Heart left ventricle (tissue), 16 donors: ENCODE data around the gene SUSD2. TPM values are rescaled to one million over a fixed set of nuclear protein-coding genes. Genes with fewer than 3 reads are reported as not detected.

ENCODE experiments used
- ATAC-seq, 4 donors: fragments of 200-7000 bp; cut with Tn5 transposase; one replicate each; pipeline ENCODE4 v1.9.1; 2020 to 2022; ENCODE audit warnings: moderate library complexity in 4 of 4, mild to moderate bottlenecking in 3 of 4, moderate number of reproducible peaks in 1 of 4
- DNase-seq, 5 donors: peaks; one replicate each; pipeline ENCODE4 v3.0.0-alpha.2; 2020
- H3K27ac ChIP-seq, 12 donors: fragments of 200-600 bp; sonication (generic) in 4 of 12; one replicate each; pipeline versions ENCODE4 v1.5.0 to v1.8.0; 2016 to 2022; ENCODE audit warnings: mild to moderate bottlenecking in 2 of 12
- H3K27me3 ChIP-seq, 9 donors: fragments of 200-600 bp; sonication (generic) in 2 of 9; one replicate each; pipeline versions ENCODE4 v1.5.1 to v1.8.0; 2016 to 2022; ENCODE audit warnings: mild to moderate bottlenecking in 3 of 9
- H3K36me3 ChIP-seq, 9 donors: fragments of 200-600 bp; sonication (generic) in 2 of 9; one replicate each; pipeline versions ENCODE4 v1.5.0 to v1.8.0; 2018 to 2022; ENCODE audit warnings: mild to moderate bottlenecking in 2 of 9
- H3K4me1 ChIP-seq, 12 donors: fragments of 200-600 bp; sonication (generic) in 4 of 12; one replicate each; pipeline versions ENCODE4 v1.5.0 to v1.8.0; 2016 to 2022; ENCODE audit warnings: mild to moderate bottlenecking in 3 of 12
- H3K4me3 ChIP-seq, 12 donors: fragments of 200-600 bp; sonication (generic) in 4 of 12; one replicate each; pipeline versions ENCODE4 v1.5.0 to v1.8.0; 2017 to 2022; ENCODE audit warnings: mild to moderate bottlenecking in 9 of 12, moderate library complexity in 4 of 12
- H3K9me3 ChIP-seq, 12 donors: fragments of 200-600 bp; sonication (generic) in 4 of 12; one replicate each; pipeline versions ENCODE4 v1.5.0 to v1.8.0; 2016 to 2022; ENCODE audit warnings: mild to moderate bottlenecking in 1 of 12
- CTCF ChIP-seq, 12 donors: fragments of 200-600 bp; sonication (generic) in 4 of 12; IDR thresholded peaks; one replicate each; pipeline versions ENCODE4 v1.5.0 to v1.8.0; 2018 to 2022; ENCODE audit warnings: antibody characterized with exemption in 12 of 12, mild to moderate bottlenecking in 5 of 12
- POLR2A ChIP-seq, 2 donors: fragments of 450-650 bp; IDR thresholded peaks; one replicate each; pipeline ENCODE4 v1.6.1; 2017; ENCODE audit warnings: antibody characterized with exemption in 2 of 2, mild to moderate bottlenecking in 2 of 2, moderate library complexity in 2 of 2
- WGBS, 4 donors: extraction: QIAGEN DNeasy Blood & Tissue Kit in 2 of 4; methylation state at CpG; one replicate each; pipeline versions ENCODE4 v1.1.5 to v1.1.7; 2013 to 2018; 5-methylcytosine and 5-hydroxymethylcytosine counted together
- intact Hi-C, 10 donors: fragments of 100-400 bp; cut with DNase I; formaldehyde crosslinking; loops; one replicate each; pipeline versions ENCODE4 v1.11.1 to v1.14.2; 2022
- polyA plus RNA-seq, 2 donors: library from polyadenylated mRNA; stranded (reverse); fragments of 200-250 nt; gene quantifications; one replicate each; pipeline ENCODE4 v1.2.3, GENCODE V29; 2013
- total RNA-seq, 9 donors: library from RNA; depleted of rRNA in 2 of 9; stranded (reverse); fragments of >200 nt in 2 of 9; fragmentation: NEBNext Ultra II Directional in 3 of 9; extraction: Animal tissue kit (Norgen Biotek cat#: 25700) in 3 of 9; gene quantifications; one replicate each; pipeline versions ENCODE4 v1.1.0 to v1.2.4, GENCODE V29; 2016 to 2023
- donor health status: ischemic (EF 13 %, LVEDD 7.1; RV severe dilation, severe dysfunction).
- donor health status: healthy with polysubstance abuse.
- donor health status: DM: no; HTN: yes; CAD: no.
- donor health status: DM: no; HTN: no; CAD: no.
- donor health status: ischemic (EF 25% LVEDD 6.9; RV normal size, moderate dysfunction).
- donor health status: ischemic (EF 25% LVEDD 5.7; RV mildly dilated, moderate dysfunction).
- donor health status: healthy.
- donor health status: DM: yes; HTN: yes; CAD: no.
- donor health status: ischemic (EF 35%, LVEDD 5.7; RV mildly dilated, moderate dysfunction).
- donor health status: nonischemic (EF 11% LVEDD 7.7; RV severe dilation, severe dysfunction).
- donor health status: DM: yes; HTN: yes; CAD: no.
- donor health status: PGD.
- donor health status: ischemic (EF 29% LVEDD 5.4; RV normal size, mild dysfunction).
- donor health status: nonischemic (EF 23%, LVEDD 6.1; RV moderate dilation, normal function).

Gene SUSD2
- total and polyA plus RNA-seq, 11 donors = 1.5 to 12.6 (median 2.7) TPM

DNA sequence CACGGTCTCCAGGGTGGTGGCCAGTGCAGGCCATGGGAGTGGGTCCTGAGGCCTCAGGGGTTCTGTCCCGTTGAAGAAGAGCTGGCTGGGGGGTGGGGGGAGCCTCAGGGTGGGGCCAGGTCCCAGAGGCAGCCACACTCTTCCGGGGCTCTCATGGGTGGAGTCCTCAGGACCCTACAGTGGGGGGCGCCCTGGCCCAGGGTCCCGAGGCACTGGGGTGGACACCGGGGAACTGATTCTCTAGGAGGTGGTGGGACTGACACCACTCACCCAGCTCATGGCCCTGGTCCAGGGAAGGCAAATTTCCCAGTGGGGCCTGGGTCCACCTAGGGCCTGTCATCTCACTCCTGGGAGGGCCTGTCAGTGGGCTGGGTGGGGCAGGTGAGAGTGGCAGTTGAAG lies 50.8 kb downstream of the SUSD2 start:
- ATAC-seq = no peak
- 91 to 94% (median 91%) methylated on average over 5 to 6 of the region's 6 CpGs; no CpG with 5 or more reads in 1 of the 4 donors for WGBS, 4 donors

GRCh38 chr22:24232725-24233124 lies 51.4 kb downstream of the SUSD2 start:
- Histone ChIP-seq H3K9me3 (no peaks in the 10 kb centered on the region), H3K27ac (no peak overlapping the region), H3K36me3 (peaks cover 0 to 27% (median 2%) of the 10 kb centered on the region in 9 donors), H3K27me3 (no peaks in the 10 kb centered on the region), H3K4me3 (no peak overlapping the region), H3K4me1 (peaks cover 0 to 10% (median 0%) of the 10 kb centered on the region in 12 donors)
- ATAC-seq = no peak
- TF ChIP-seq CTCF (IDR thresholded peaks at IDR 0.05) = no peak
- TF ChIP-seq POLR2A (IDR thresholded peaks at IDR 0.05) = no peak
- intact Hi-C loops = no loop called here
- WGBS, 4 donors = 94 to 97% (median 94%) methylated on average over 15 of the region's 15 CpGs
- DNase-seq = peak in 1 of 5 donors; percentile 43

More for the DNA sequence above, 50.8 kb downstream of the SUSD2 start:
- Histone ChIP-seq H3K4me1 (peaks cover 0 to 10% (median 0%) of the 10 kb centered on the region in 12 donors), H3K9me3 (peaks cover 0 to 3% (median 0%) of the 10 kb centered on the region in 12 donors), H3K4me3 (no peak overlapping the region), H3K27me3 (no peaks in the 10 kb centered on the region), H3K36me3 (peaks cover 0 to 32% (median 2%) of the 10 kb centered on the region in 9 donors), H3K27ac (no peak overlapping the region)
- no peak for DNase-seq
- TF ChIP-seq CTCF (IDR thresholded peaks at IDR 0.05) = no peak
- no peak for TF ChIP-seq POLR2A (IDR thresholded peaks at IDR 0.05)
- intact Hi-C loops = no loop called here

DNA sequence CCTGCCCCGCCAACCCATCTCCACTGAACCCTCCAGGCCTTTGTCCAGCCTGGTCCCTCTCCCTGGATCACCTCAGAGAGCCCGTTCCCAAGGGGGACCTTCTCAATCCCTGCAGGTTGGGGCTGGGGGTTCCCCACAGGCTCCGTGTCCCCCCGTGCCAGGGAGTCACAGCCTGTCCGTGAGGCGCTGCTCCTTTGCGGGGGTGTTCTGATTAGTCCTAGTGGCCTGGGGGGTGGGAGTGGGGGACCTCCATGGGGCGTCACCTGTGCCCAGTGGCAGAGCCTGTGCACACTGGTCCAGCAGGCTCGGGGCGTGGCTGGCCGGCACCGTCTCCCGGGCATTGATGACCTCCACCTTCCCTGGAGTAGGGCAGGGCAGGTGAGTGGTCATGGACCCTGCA lies 51.9 kb downstream of the SUSD2 start:
- no peak for TF ChIP-seq POLR2A (IDR thresholded peaks at IDR 0.05)
- TF ChIP-seq CTCF (IDR thresholded peaks at IDR 0.05) = no peak
- Histone ChIP-seq H3K36me3 (peaks cover 0 to 24% (median 0%) of the 10 kb centered on the region in 9 donors), H3K9me3 (no peaks in the 10 kb centered on the region), H3K27ac (no peak overlapping the region), H3K27me3 (no peaks in the 10 kb centered on the region), H3K4me3 (no peak overlapping the region), H3K4me1 (peaks cover 0 to 10% (median 0%) of the 10 kb centered on the region in 12 donors)
- ATAC-seq (peak in 2 of 4 donors; percentile 13 to 31), DNase-seq (peak in 1 of 5 donors; percentile 46)
- intact Hi-C loops = no loop called here
- 95 to 100% (median 97%) methylated on average over 3 to 13 of the region's 13 CpGs for WGBS, 4 donors

DNA sequence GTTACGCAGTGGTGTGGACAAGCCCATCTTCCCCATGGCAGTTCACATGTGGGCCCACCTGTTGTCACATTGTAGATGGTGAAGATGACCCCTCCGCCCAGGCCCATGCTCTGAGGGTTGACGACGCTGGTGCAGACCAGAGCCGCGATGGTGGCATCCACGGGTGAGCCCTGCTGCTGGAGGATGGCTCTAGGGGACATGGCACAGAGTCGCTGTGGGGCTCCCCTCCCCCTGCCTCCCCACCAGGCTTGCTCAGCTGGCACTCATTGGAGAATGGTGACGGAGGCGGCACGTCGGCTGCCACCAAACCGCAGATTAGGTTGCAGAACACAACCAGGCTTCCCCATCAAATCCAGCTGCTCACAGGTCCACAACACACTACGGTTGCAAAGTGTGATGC lies 52.5 kb downstream of the SUSD2 start:
- intact Hi-C loops = no loop called here
- Histone ChIP-seq H3K36me3 (peaks cover 0 to 18% (median 0%) of the 10 kb centered on the region in 9 donors), H3K27ac (no peak overlapping the region), H3K4me1 (peaks cover 0 to 10% (median 0%) of the 10 kb centered on the region in 12 donors), H3K27me3 (no peaks in the 10 kb centered on the region), H3K4me3 (no peak overlapping the region), H3K9me3 (no peaks in the 10 kb centered on the region)
- TF ChIP-seq CTCF (IDR thresholded peaks at IDR 0.05) (no peak), POLR2A (IDR thresholded peaks at IDR 0.05) (no peak)
- DNase-seq (peak in 1 of 5 donors; percentile 46), ATAC-seq (no peak)
- 89 to 97% (median 94%) methylated on average over 12 to 14 of the region's 14 CpGs for WGBS, 4 donors
